DOHH2 (cell line): ENCODE results near the gene RAB28.

Source experiments
- EZH2phosphoT487 ChIP-seq: fragments of 200-600 bp; sonication (generic); IDR thresholded peaks from 2 replicates; pipeline ENCODE4 v1.6.1; 2017; ENCODE audit warnings: borderline replicate concordance, mild to moderate bottlenecking, antibody characterized with exemption, low read length, moderate library complexity, mixed read lengths
- TF ChIP-seq, protein P1 (sequence below): fragments of 200-600 bp; sonication (generic); IDR thresholded peaks from one replicate; pipeline ENCODE4 v1.5.1; 2014; ENCODE audit warnings: antibody characterized with exemption, mild to moderate bottlenecking, low read depth, low read length; ENCODE audit not compliant: poor library complexity, severe bottlenecking

DNA sequence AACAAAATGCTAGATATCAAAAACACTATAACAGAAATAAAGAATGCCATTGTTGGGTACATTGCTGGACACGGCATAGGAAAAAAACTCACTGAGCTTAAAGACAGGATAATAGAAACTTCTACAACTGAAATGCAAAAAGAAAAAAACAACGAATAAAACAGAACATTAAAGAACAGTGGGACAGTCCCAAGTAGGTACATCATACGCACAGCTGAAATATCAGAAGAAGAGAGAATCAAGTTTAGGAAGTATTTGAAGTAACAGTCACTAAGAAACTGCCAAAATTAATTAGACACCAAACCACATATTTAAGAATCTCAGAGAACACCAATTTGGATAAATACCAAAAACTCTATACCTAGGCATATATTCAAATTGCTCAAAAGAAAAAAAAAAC lies 19.2 kb downstream of the RAB28 start:
- TF ChIP-seq, protein P1, sequence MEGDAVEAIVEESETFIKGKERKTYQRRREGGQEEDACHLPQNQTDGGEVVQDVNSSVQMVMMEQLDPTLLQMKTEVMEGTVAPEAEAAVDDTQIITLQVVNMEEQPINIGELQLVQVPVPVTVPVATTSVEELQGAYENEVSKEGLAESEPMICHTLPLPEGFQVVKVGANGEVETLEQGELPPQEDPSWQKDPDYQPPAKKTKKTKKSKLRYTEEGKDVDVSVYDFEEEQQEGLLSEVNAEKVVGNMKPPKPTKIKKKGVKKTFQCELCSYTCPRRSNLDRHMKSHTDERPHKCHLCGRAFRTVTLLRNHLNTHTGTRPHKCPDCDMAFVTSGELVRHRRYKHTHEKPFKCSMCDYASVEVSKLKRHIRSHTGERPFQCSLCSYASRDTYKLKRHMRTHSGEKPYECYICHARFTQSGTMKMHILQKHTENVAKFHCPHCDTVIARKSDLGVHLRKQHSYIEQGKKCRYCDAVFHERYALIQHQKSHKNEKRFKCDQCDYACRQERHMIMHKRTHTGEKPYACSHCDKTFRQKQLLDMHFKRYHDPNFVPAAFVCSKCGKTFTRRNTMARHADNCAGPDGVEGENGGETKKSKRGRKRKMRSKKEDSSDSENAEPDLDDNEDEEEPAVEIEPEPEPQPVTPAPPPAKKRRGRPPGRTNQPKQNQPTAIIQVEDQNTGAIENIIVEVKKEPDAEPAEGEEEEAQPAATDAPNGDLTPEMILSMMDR, result no peak
- TF ChIP-seq EZH2phosphoT487, result no peak
